Measurements from ENCODE around the gene SKA1. TPM values are rescaled to one million over a fixed set of nuclear protein-coding genes. Genes with fewer than 3 reads are reported as not detected.

SKA1 gene
- total RNA-seq, 4 donors from 2014 or later: 0.45 TPM; not detected in 3

DNA sequence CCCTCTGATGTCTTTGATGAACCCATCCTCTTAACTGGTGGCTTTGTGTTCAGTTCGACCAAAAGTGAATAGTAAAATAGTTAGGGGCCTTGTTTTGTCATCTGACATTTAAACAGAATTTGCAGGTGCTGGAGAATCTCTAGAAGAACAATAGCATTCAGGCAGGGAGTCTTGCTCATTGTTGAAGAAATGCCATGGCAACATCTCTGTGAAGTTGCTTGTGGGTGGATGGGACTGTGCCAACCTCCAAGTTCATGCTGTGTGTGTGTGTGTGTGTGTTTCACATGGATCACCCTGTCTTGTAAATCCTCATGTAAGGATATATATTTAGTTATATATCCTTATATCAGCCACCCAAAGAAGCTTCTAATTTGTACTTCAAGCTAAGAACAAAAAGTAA is 66.7 kb downstream of the SKA1 start:
- intact Hi-C loops (cut with DNase I): no loop called here
- H3K4me3 ChIP-seq (replicated peaks in 1 of 3): no peak overlapping the region
- H3K27ac ChIP-seq: no peak overlapping the region
- TF ChIP-seq POLR2A (IDR thresholded peaks at IDR 0.05): no peak
- TF ChIP-seq, protein P1, sequence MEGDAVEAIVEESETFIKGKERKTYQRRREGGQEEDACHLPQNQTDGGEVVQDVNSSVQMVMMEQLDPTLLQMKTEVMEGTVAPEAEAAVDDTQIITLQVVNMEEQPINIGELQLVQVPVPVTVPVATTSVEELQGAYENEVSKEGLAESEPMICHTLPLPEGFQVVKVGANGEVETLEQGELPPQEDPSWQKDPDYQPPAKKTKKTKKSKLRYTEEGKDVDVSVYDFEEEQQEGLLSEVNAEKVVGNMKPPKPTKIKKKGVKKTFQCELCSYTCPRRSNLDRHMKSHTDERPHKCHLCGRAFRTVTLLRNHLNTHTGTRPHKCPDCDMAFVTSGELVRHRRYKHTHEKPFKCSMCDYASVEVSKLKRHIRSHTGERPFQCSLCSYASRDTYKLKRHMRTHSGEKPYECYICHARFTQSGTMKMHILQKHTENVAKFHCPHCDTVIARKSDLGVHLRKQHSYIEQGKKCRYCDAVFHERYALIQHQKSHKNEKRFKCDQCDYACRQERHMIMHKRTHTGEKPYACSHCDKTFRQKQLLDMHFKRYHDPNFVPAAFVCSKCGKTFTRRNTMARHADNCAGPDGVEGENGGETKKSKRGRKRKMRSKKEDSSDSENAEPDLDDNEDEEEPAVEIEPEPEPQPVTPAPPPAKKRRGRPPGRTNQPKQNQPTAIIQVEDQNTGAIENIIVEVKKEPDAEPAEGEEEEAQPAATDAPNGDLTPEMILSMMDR (IDR thresholded peaks at IDR 0.05): no peak
- H3K4me1 ChIP-seq: no peaks in the 10 kb centered on the region
- DNase-seq: peak in 1 of 2 donors; percentile 5
- no peaks in the 10 kb centered on the region for H3K27me3 ChIP-seq
- WGBS, 2 donors: 27% methylated on average over 1 of the region's 1 CpG
- H3K36me3 ChIP-seq: no peaks in the 10 kb centered on the region
- no peaks in the 10 kb centered on the region for H3K9me3 ChIP-seq

Other genes with a start within 250 kb of the SKA1 start
- 100 to 1,000 TPM in 2 of 4 donors, 10 to 100 TPM in 2; 58.2 to 102 (median 89.9) TPM for gene MYO5B, start 179.9 kb upstream of the SKA1 start, total RNA-seq
- 1 to 10 TPM in 3 of 4 donors, not detected in 1; 1.2 to 2.7 (median 1.5) TPM for gene CFAP53, start 108.6 kb upstream of the SKA1 start, total RNA-seq
- gene MBD1, start 93.5 kb upstream of the SKA1 start, total RNA-seq: 10 to 100 TPM; 62.6 to 98.8 (median 90.6) TPM
- gene CXXC1, start 87.4 kb upstream of the SKA1 start, total RNA-seq: 100 to 1,000 TPM in 1 of 4 donors, 10 to 100 TPM in 3; 39.7 to 125 (median 62.7) TPM
- 10 to 100 TPM in 3 of 4 donors, 1 to 10 TPM in 1; 3.5 to 17.9 (median 11.4) TPM for gene MAPK4, start 185.0 kb downstream of the SKA1 start, total RNA-seq

All from thyroid gland (tissue), 4 donors.